KOPT-K1 (cell line): ENCODE data around the gene EPHX1.
"Not testable (repeated sequence)": the region's sequence is repeated elsewhere in the genome, so short reads cannot be mapped to it uniquely, and the experiment has no call there.

Experiments used
- H3K27ac ChIP-seq: fragments of 200-600 bp; sonication (generic); 2 replicates; pipeline ENCODE4 v1.5.1; 2016; ENCODE audit warnings: antibody characterized with exemption, mild to moderate bottlenecking, low read depth, low read length; ENCODE audit not compliant: poor library complexity, severe bottlenecking
- H3K36me3 ChIP-seq: fragments of 200-600 bp; sonication (generic); 2 replicates; pipeline ENCODE4 v1.5.1; 2017; ENCODE audit warnings: antibody characterized with exemption, mild to moderate bottlenecking, low read length, moderate library complexity; ENCODE audit not compliant: insufficient read depth
- H3K9me3 ChIP-seq: fragments of 200-600 bp; sonication (generic); 2 replicates; pipeline ENCODE4 v1.5.1; 2017; ENCODE audit warnings: antibody characterized with exemption, low read length, mild to moderate bottlenecking; ENCODE audit not compliant: insufficient read depth, poor library complexity, severe bottlenecking

EPHX1 gene

DNA sequence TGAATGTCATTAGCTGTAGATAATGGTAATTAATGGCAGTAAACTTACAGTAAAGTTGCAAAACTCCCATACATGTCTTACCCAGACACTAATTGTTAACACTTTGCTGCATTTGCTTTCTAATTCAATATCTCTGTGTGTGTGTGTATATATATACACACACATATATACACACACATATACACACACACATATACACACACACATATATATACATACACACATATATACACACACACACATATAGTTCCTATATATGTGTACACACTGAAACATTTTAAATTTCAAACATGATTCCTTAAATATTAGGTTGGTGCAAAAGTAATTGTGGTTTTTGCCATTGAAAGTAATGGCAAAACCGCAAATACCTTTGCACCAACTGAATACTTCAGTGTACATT lies 3.7 kb upstream of the EPHX1 start:
- no peaks in the 10 kb centered on the region for H3K36me3 ChIP-seq
- no peaks in the 10 kb centered on the region for H3K9me3 ChIP-seq
- H3K27ac ChIP-seq: no peak overlapping the region

GRCh38 chr1:225806736-225807135 lies 3.2 kb upstream of the EPHX1 start:
- not testable (repeated sequence) for H3K9me3 ChIP-seq, H3K36me3 ChIP-seq, H3K27ac ChIP-seq

GRCh38 chr1:225808136-225808535 lies 1.8 kb upstream of the EPHX1 start:
- Histone ChIP-seq H3K9me3 (no peaks in the 10 kb centered on the region), H3K36me3 (no peaks in the 10 kb centered on the region), H3K27ac (no peak overlapping the region)

GRCh38 chr1:225810579-225811538 lies 935 bp downstream of the EPHX1 start:
- H3K9me3 ChIP-seq, H3K36me3 ChIP-seq, H3K27ac ChIP-seq: not testable (repeated sequence)

DNA sequence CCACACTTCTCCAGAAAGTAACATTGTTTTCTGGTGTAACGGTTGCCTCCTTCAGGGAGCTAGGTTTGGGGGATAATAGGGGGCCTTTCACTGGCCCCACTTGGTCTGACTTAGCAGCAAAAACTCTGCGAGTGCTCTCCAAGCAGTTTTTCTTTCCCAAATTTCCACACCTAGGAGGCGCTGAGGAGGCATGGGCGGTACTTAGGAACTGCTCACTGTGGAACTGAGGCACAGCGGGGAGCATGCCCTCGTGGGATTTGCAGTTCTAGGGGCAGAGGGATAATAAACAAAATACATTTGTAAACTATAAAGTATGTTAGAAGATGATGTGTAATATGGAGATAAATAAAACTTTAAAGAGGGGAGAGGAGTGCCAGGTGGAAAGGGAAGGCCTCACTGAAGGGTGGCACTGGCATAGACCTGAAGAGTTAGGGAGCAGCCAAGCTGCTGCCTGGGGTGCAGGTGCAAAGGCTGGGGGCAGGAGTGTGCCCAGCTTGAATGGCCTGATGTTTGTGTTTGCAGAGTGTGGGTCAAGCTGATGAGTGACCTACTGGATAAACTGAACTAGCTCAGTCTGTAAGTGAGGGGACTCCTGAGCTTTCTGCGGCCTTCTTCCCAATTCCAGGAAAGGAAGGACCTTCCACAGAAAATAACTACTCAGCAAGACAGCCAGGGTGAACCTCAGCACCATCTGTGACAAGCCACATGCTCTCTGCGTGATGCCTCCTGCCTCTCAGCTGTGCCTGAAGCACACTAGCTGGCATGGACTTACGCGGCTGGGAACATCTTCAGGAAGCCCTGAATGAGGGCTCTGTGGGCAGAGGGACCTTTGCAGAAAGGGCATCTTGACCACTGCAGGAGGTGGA lies 1.9 kb downstream of the EPHX1 start:
- H3K27ac ChIP-seq: no peak overlapping the region
- H3K36me3 ChIP-seq: no peaks in the 10 kb centered on the region
- no peaks in the 10 kb centered on the region for H3K9me3 ChIP-seq

DNA sequence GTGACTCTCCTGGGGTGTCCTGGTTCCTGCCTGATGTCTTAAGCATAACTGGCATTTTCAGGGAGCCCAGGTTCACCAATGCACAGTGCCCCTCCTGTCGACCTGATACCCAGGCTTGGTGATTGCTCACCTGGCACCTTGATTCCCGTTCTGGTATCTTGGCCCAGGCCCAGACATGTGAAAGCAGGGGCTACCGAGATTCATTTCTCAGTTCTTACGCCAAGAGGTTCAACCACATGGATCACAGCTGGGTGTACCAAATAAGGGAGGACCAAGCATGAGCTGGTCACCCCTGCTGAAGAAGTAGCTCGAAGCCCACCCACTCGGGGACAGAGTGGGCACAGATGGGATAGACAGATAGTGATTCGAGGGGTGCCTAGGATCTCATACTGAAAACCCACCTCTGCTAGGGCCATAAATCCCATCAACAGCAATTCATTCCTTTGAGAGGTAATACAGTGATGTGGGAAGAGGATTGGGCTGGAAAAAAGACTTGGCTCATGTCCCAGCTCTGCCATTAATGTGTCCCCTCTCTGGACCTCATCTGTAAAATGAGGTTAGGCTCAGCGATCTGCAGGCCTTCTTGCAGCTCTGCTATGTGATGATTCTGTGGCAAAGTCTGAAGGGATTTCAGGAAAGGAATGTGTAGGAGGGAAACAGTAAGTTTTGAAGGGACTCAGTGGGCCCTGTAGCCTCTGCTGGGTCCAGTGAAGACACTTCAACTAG lies 2.7 kb downstream of the EPHX1 start:
- Histone ChIP-seq H3K36me3 (no peaks in the 10 kb centered on the region), H3K9me3 (no peaks in the 10 kb centered on the region), H3K27ac (no peak overlapping the region)

DNA sequence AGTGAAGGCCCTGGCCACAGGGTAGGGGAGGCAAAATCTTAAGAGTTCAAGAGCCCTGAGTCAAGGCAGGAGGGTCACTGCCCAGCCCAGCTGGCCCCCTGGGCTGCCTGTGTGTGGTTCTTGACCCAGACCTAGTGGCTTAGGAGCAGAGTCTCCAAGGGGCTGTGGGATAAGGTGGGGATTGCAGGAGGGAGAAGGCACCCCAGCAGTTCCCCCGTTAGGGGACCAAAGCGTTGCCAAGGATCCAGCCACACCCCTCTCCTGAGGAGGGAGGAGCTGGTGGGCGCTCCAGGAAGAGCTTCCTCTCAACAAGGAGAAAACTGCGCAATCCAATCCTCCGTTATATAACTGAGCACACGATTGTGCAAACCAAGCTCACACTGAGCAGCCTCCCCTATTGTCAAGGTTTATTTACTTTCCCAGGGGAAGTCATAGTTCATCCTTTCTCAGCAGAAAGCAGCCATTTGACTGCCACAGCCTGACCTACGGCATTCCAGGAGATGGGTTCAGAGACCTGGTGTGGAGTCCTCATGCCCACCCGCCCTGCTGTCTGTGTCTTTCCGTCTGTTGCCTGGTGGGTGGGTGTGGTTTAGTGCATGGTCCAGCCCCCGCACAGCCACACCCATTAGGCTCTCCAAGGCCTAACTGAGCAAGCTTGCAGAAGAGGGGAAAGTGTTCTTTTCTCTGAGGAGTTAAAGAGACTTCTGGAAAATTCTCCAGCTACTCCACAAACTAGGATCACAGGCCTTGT lies 3.5 kb downstream of the EPHX1 start:
- H3K36me3 ChIP-seq: no peaks in the 10 kb centered on the region
- no peak overlapping the region for H3K27ac ChIP-seq
- no peaks in the 10 kb centered on the region for H3K9me3 ChIP-seq

DNA sequence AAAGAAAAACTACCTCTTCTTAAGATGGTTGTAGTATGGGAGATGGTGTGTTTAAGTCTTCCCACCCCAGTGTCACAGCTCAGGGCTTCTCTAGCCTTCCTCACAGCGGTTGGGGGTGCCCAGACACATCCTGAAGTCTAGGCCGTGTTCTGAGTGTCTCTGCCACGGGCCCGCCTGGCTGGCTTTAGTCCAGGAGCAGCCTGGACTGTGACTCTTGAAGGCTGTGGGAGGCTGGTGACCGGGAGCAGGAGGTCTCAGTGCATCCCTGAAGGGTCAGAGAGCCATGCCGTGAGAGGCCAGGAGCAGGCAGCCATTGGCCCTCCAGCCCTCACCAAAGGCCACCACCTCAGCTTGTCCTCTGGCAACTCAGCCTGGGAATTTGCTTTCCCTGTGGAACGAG lies 4.5 kb downstream of the EPHX1 start:
- H3K36me3 ChIP-seq: no peaks in the 10 kb centered on the region
- no peak overlapping the region for H3K27ac ChIP-seq

GRCh38 chr1:225815090-225815489 lies 5.2 kb downstream of the EPHX1 start:
- not testable (repeated sequence) for H3K36me3 ChIP-seq, H3K27ac ChIP-seq, H3K9me3 ChIP-seq

More for the DNA sequence above, 4.5 kb downstream of the EPHX1 start:
- no peaks in the 10 kb centered on the region for H3K9me3 ChIP-seq

- H3K9me3 ChIP-seq: no peaks in the 10 kb centered on the region
- no peaks in the 10 kb centered on the region for H3K36me3 ChIP-seq
- H3K27ac ChIP-seq: no peak overlapping the region
Observed at GRCh38 chr1:225815526-225816178, 5.7 kb downstream of the EPHX1 start.

- Histone ChIP-seq H3K36me3 (no peaks in the 10 kb centered on the region), H3K27ac (peak overlapping the region; percentile 29)
Observed at GRCh38 chr1:225816643-225817538, 7.0 kb downstream of the EPHX1 start.

GRCh38 chr1:225817611-225818061 lies 7.7 kb downstream of the EPHX1 start:
- Histone ChIP-seq H3K27ac (peak overlapping the region; percentile 29), H3K36me3 (no peaks in the 10 kb centered on the region), H3K9me3 (no peaks in the 10 kb centered on the region)

More at GRCh38 chr1:225816643-225817538, 7.0 kb downstream of the EPHX1 start:
- H3K9me3 ChIP-seq: no peaks in the 10 kb centered on the region

GRCh38 chr1:225818229-225818628 lies 8.3 kb downstream of the EPHX1 start:
- H3K36me3 ChIP-seq: no peaks in the 10 kb centered on the region
- H3K27ac ChIP-seq: no peak overlapping the region
- no peaks in the 10 kb centered on the region for H3K9me3 ChIP-seq
